RKO (cell line): ENCODE data around the gene CHST8.

Source experiments
- DNase-seq: peaks from one replicate; pipeline ENCODE4 v3.0.0-alpha.2; 2016; ENCODE audit warnings: low spot score

Gene CHST8

GRCh38 chr19:33737681-33738371 is 116.1 kb downstream of the CHST8 start:
- no peak for DNase-seq

- peak; percentile 48 for DNase-seq
Measured at GRCh38 chr19:33740811-33741396, 119.2 kb downstream of the CHST8 start.

- no peak for DNase-seq
Measured at GRCh38 chr19:33745297-33745696, 123.5 kb downstream of the CHST8 start.

GRCh38 chr19:33746159-33746558 is 124.4 kb downstream of the CHST8 start:
- DNase-seq, result no peak

GRCh38 chr19:33747273-33747672 is 125.5 kb downstream of the CHST8 start:
- no peak for DNase-seq

GRCh38 chr19:33748231-33748630 is 126.5 kb downstream of the CHST8 start:
- DNase-seq, result no peak

- no peak for DNase-seq
Measured at GRCh38 chr19:33749016-33749415, 127.3 kb downstream of the CHST8 start.

GRCh38 chr19:33749619-33750175 is 127.9 kb downstream of the CHST8 start:
- DNase-seq, result no peak

- no peak for DNase-seq
Measured at GRCh38 chr19:33750587-33751435, 129.1 kb downstream of the CHST8 start.

GRCh38 chr19:33751436-33751770 is 129.7 kb downstream of the CHST8 start:
- DNase-seq, result no peak

- DNase-seq, result no peak
Measured at GRCh38 chr19:33752018-33752800, 130.5 kb downstream of the CHST8 start.

- DNase-seq, result no peak
Measured at GRCh38 chr19:33752945-33753344, 131.2 kb downstream of the CHST8 start.

GRCh38 chr19:33754361-33754760 is 132.6 kb downstream of the CHST8 start:
- no peak for DNase-seq

- DNase-seq, result no peak
Measured at GRCh38 chr19:33755099-33756035, 133.6 kb downstream of the CHST8 start.

GRCh38 chr19:33756177-33756576 is 134.4 kb downstream of the CHST8 start:
- no peak for DNase-seq

- no peak for DNase-seq
Measured at GRCh38 chr19:33758541-33759013, 136.8 kb downstream of the CHST8 start.

- no peak for DNase-seq
Measured at GRCh38 chr19:33759356-33759755, 137.6 kb downstream of the CHST8 start.

- no peak for DNase-seq
Measured at GRCh38 chr19:33763633-33764371, 142.0 kb downstream of the CHST8 start.

- DNase-seq, result no peak
Measured at GRCh38 chr19:33766623-33767022, 144.9 kb downstream of the CHST8 start.

- peak; percentile 30 for DNase-seq
Measured at GRCh38 chr19:33767898-33768413, 146.2 kb downstream of the CHST8 start.
